ENCODE measurements around the gene FFAR3.

DNA sequence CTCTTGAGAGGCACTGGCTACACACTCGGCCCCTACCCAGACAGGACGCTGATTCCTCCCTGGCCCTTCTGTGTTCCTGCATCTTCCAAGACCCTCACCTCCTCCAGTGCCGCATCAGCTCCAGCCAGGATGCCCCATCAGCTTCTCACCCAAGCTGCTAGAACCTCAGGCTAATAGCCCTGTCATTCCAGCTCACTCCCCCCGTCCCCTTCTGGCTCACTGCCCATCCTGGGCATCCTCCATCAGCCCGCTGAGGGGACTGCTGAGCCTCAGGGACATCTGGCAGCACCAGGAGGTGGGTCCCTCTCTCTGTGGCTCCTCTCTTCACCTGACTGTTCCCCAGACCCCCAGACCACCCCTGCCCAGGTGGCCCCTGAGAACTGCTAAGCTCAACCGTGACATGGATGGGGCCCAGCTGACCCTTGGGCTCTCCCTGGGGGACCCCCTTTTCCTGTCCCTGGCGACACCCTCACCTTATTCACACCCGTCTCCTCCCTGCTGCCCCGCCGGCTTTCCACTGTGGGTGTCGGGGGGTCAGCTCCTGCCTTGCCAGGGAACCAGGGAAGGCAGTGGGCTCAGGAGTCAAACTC is 4.8 kb downstream of the FFAR3 start:
- no peak for TF ChIP-seq EZH2 (IDR thresholded peaks at IDR 0.05; ENCODE audit: borderline replicate concordance, low read length)
- TF ChIP-seq, protein P1, sequence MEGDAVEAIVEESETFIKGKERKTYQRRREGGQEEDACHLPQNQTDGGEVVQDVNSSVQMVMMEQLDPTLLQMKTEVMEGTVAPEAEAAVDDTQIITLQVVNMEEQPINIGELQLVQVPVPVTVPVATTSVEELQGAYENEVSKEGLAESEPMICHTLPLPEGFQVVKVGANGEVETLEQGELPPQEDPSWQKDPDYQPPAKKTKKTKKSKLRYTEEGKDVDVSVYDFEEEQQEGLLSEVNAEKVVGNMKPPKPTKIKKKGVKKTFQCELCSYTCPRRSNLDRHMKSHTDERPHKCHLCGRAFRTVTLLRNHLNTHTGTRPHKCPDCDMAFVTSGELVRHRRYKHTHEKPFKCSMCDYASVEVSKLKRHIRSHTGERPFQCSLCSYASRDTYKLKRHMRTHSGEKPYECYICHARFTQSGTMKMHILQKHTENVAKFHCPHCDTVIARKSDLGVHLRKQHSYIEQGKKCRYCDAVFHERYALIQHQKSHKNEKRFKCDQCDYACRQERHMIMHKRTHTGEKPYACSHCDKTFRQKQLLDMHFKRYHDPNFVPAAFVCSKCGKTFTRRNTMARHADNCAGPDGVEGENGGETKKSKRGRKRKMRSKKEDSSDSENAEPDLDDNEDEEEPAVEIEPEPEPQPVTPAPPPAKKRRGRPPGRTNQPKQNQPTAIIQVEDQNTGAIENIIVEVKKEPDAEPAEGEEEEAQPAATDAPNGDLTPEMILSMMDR (IDR thresholded peaks at IDR 0.05; ENCODE audit: low read length), result no peak

Measured in OCI-LY1 (cell line).